GM21825 (cell line): ENCODE data around the gene ITGB2.
"Not testable (repeated sequence)": the region's sequence is repeated elsewhere in the genome, so short reads cannot be mapped to it uniquely, and the experiment has no call there.

Experiments
- ATAC-seq: cut with Tn5 transposase; IDR thresholded peaks from one replicate; pipeline ENCODE4 v1.9.1; 2021; ENCODE audit warnings: mild to moderate bottlenecking, moderate library complexity; ENCODE audit not compliant: unreplicated experiment

Gene ITGB2

GRCh38 chr21:44927587-44928461 lies 7.1 kb upstream of the ITGB2 start:
- ATAC-seq: no peak

GRCh38 chr21:44927259-44927586 lies 6.5 kb upstream of the ITGB2 start:
- no peak for ATAC-seq

- ATAC-seq: no peak
These were observed 5.8 kb upstream of the ITGB2 start for GRCh38 chr21:44926331-44927101.

GRCh38 chr21:44925378-44925755 lies 4.7 kb upstream of the ITGB2 start:
- ATAC-seq: no peak

GRCh38 chr21:44924606-44925377 lies 4.1 kb upstream of the ITGB2 start:
- ATAC-seq: no peak

GRCh38 chr21:44923480-44924084 lies 2.9 kb upstream of the ITGB2 start:
- no peak for ATAC-seq

GRCh38 chr21:44921928-44922327 lies 1.2 kb upstream of the ITGB2 start:
- no peak for ATAC-seq

GRCh38 chr21:44919913-44920693 lies 596 bp downstream of the ITGB2 start:
- peak; percentile 9 for ATAC-seq

- no peak for ATAC-seq
These were observed 1.4 kb downstream of the ITGB2 start for GRCh38 chr21:44919111-44919912.

GRCh38 chr21:44918581-44919033 lies 2.1 kb downstream of the ITGB2 start:
- no peak for ATAC-seq

- ATAC-seq: no peak
These were observed 2.6 kb downstream of the ITGB2 start for GRCh38 chr21:44918107-44918470.

- ATAC-seq: no peak
These were observed 3.1 kb downstream of the ITGB2 start for GRCh38 chr21:44917446-44918106.

GRCh38 chr21:44916965-44917364 lies 3.7 kb downstream of the ITGB2 start:
- no peak for ATAC-seq

GRCh38 chr21:44914176-44914874 lies 6.4 kb downstream of the ITGB2 start:
- ATAC-seq: peak; percentile 58

- no peak for ATAC-seq
These were observed 7.1 kb downstream of the ITGB2 start for GRCh38 chr21:44913425-44914175.

- not testable (repeated sequence) for ATAC-seq
These were observed 7.9 kb downstream of the ITGB2 start for GRCh38 chr21:44912506-44913412.

GRCh38 chr21:44912158-44912473 lies 8.6 kb downstream of the ITGB2 start:
- ATAC-seq: no peak
